Muscle of arm (tissue), 14 donors: ENCODE results near the gene TMEM169. TPM values are rescaled to one million over a fixed set of nuclear protein-coding genes. Genes with fewer than 3 reads are reported as not detected.

Experiments used
- DNase-seq: peaks from one replicate; pipeline ENCODE4 v3.0.0-alpha.2; 2013
- long read RNA-seq, 11 donors: transcript quantifications; one replicate each; lab custom pipeline, GENCODE V29; 2026
- polyA plus RNA-seq, 12 donors: library from polyadenylated mRNA; unstranded; fragments of 120-200 nt; gene quantifications; one replicate each; pipeline ENCODE4 v1.2.1, GENCODE V29; 2013; ENCODE audit not compliant: insufficient read length in 12 of 12

TMEM169 gene
- polyA plus RNA-seq, result 10 to 100 TPM in 1 of 12 donors, 1 to 10 TPM in 10, not detected in 1; 2.3 to 11.5 (median 4.4) TPM
- long read RNA-seq, donor 1, result 0 reads
- long read RNA-seq, donor 2, partial matches to known transcripts, result 0 of 2 reads
- long read RNA-seq, donor 2, other reads (novel, unspliced or antisense), result 0 of 2 reads
- long read RNA-seq, donor 3, result 0 reads
- long read RNA-seq, donor 4, result 0 reads
- long read RNA-seq, donor 5, partial matches to known transcripts, result 0 of 1 reads
- long read RNA-seq, donor 5, other reads (novel, unspliced or antisense), result 0 of 1 reads
- long read RNA-seq, donor 6, result 0 reads
- long read RNA-seq, donor 7, result 0 reads
- long read RNA-seq, donor 8, partial matches to known transcripts, result 0 of 1 reads
- long read RNA-seq, donor 8, other reads (novel, unspliced or antisense), result 0 of 1 reads
- long read RNA-seq, donor 9, result 0 reads
- long read RNA-seq, donor 10, partial matches to known transcripts, result 0 of 4 reads
- long read RNA-seq, donor 10, other reads (novel, unspliced or antisense), result 0 of 4 reads
- long read RNA-seq, donor 11, partial matches to known transcripts, result 0 of 2 reads
- long read RNA-seq, donor 11, other reads (novel, unspliced or antisense), result 0 of 2 reads

- peak; percentile 48 for DNase-seq
Measured at GRCh38 chr2:216081487-216082116, at the start of gene TMEM169, which contains the start of gene PECR. TSS of gene TMEM169 (plus strand) at chr2:216081919. CDS start at chr2:216095964, 14,045 bp downstream. TSS of gene PECR (minus strand) at chr2:216081809. CDS start at chr2:216081741, 68 bp downstream.

- no peak for DNase-seq
Measured at GRCh38 chr2:216031960-216032689, 49.6 kb upstream of the TMEM169 start.

GRCh38 chr2:216033403-216033802 is 48.3 kb upstream of the TMEM169 start:
- DNase-seq, result no peak

GRCh38 chr2:216034065-216034464 is 47.7 kb upstream of the TMEM169 start:
- peak; percentile 48 for DNase-seq

- no peak for DNase-seq
Measured at GRCh38 chr2:216039918-216040317, 41.8 kb upstream of the TMEM169 start.

- DNase-seq, result no peak
Measured at GRCh38 chr2:216041438-216041837, 40.3 kb upstream of the TMEM169 start.

- DNase-seq, result no peak
Measured at GRCh38 chr2:216043949-216044348, 37.8 kb upstream of the TMEM169 start.

GRCh38 chr2:216044883-216045486 is 36.7 kb upstream of the TMEM169 start:
- DNase-seq, result no peak

GRCh38 chr2:216047397-216047796 is 34.3 kb upstream of the TMEM169 start:
- DNase-seq, result no peak

GRCh38 chr2:216049452-216049851 is 32.3 kb upstream of the TMEM169 start:
- no peak for DNase-seq

GRCh38 chr2:216051350-216051749 is 30.4 kb upstream of the TMEM169 start:
- no peak for DNase-seq

- no peak for DNase-seq
Measured at GRCh38 chr2:216052420-216052819, 29.3 kb upstream of the TMEM169 start.

- DNase-seq, result no peak
Measured at GRCh38 chr2:216055680-216056079, 26.0 kb upstream of the TMEM169 start.

- no peak for DNase-seq
Measured at GRCh38 chr2:216056739-216057138, 25.0 kb upstream of the TMEM169 start.

GRCh38 chr2:216057688-216058193 is 24.0 kb upstream of the TMEM169 start:
- DNase-seq, result no peak

- no peak for DNase-seq
Measured at GRCh38 chr2:216059233-216059834, 22.4 kb upstream of the TMEM169 start.

- no peak for DNase-seq
Measured at GRCh38 chr2:216064014-216064630, 17.6 kb upstream of the TMEM169 start.

- DNase-seq, result no peak
Measured at GRCh38 chr2:216064665-216065064, 17.1 kb upstream of the TMEM169 start.

GRCh38 chr2:216066230-216066629 is 15.5 kb upstream of the TMEM169 start:
- no peak for DNase-seq

GRCh38 chr2:216069028-216069427 is 12.7 kb upstream of the TMEM169 start:
- DNase-seq, result no peak
